Stimulated activated CD8-positive, alpha-beta memory T cell treated with anti-CD3 and anti-CD28 coated beads, Interleukin-12 subunit alpha, Interleukin-12 subunit beta, amount 100 ng/mL, for 4 hours (primary cell): Measurements from ENCODE around the gene ITGB4.
"Not testable (repeated sequence)": the region's sequence is repeated elsewhere in the genome, so short reads cannot be mapped to it uniquely, and the experiment has no call there.

Experiments used
- DNase-seq: peaks from one replicate; pipeline ENCODE4 v3.0.0-alpha.2; 2020; ENCODE audit warnings: low read depth

ITGB4 gene

GRCh38 chr17:75771334-75772281 is 50.3 kb downstream of the ITGB4 start:
- no peak for DNase-seq

- DNase-seq, result no peak
These were observed 52.0 kb downstream of the ITGB4 start for GRCh38 chr17:75773121-75773807.

GRCh38 chr17:75773808-75774470 is 52.7 kb downstream of the ITGB4 start:
- no peak for DNase-seq

- DNase-seq, result no peak
These were observed 53.3 kb downstream of the ITGB4 start for GRCh38 chr17:75774471-75774990.

- no peak for DNase-seq
These were observed 53.9 kb downstream of the ITGB4 start for GRCh38 chr17:75774991-75775668.

- no peak for DNase-seq
These were observed 55.4 kb downstream of the ITGB4 start for GRCh38 chr17:75776386-75777295.

GRCh38 chr17:75777296-75777922 is 56.1 kb downstream of the ITGB4 start:
- DNase-seq, result no peak

GRCh38 chr17:75778066-75778860 is 57.0 kb downstream of the ITGB4 start:
- DNase-seq, result not testable (repeated sequence)

GRCh38 chr17:75778861-75779249 is 57.6 kb downstream of the ITGB4 start:
- DNase-seq, result no peak

- DNase-seq, result peak; percentile 88
These were observed 58.2 kb downstream of the ITGB4 start for GRCh38 chr17:75779250-75779986.

- no peak for DNase-seq
These were observed 59.0 kb downstream of the ITGB4 start for GRCh38 chr17:75779987-75780889.

GRCh38 chr17:75783069-75783783 is 62.0 kb downstream of the ITGB4 start:
- DNase-seq, result no peak

GRCh38 chr17:75783803-75784472 is 62.7 kb downstream of the ITGB4 start:
- DNase-seq, result no peak

GRCh38 chr17:75784473-75785015 is 63.3 kb downstream of the ITGB4 start, which contains the start of gene UNK:
Gene UNK, plus strand, starts transcription at chr17:75784806. Its CDS starts 75 bp downstream, at chr17:75784881.
- DNase-seq, result peak; percentile 91

- DNase-seq, result peak; percentile 86
These were observed 64.0 kb downstream of the ITGB4 start for GRCh38 chr17:75785016-75785890.
